Esophagus squamous epithelium (tissue), 5 donors: Measurements from ENCODE around the gene RALGPS1. TPM values are rescaled to one million over a fixed set of nuclear protein-coding genes. Genes with fewer than 3 reads are reported as not detected.
A peak's percentile ranks its signal among the peaks of the same experiment; 100 is the strongest.

Experiments used
- DNase-seq: peaks from one replicate; lab custom pipeline; 2025; lab: John Stamatoyannopoulos, UW
- H3K27ac ChIP-seq, 4 donors: fragments of 200-600 bp; sonication (generic); one replicate each; pipeline ENCODE4 v1.5.1; 2016 to 2019; ENCODE audit warnings: mild to moderate bottlenecking in 1 of 4
- H3K27me3 ChIP-seq, 4 donors: fragments of 200-600 bp; sonication (generic); 1 replicate in 3 of 4; 2 replicates in 1 of 4; pipeline versions ENCODE4 v1.5.1 to v1.6.0; 2017 to 2021; ENCODE audit warnings: antibody characterized with exemption in 1 of 4
- H3K36me3 ChIP-seq, 3 donors: fragments of 200-600 bp; sonication (generic); one replicate each; pipeline ENCODE4 v1.5.1; 2016 to 2019
- H3K4me1 ChIP-seq, 3 donors: fragments of 200-600 bp; sonication (generic); one replicate each; pipeline ENCODE4 v1.5.1; 2017 to 2019
- H3K4me3 ChIP-seq, 4 donors: fragments of 200-600 bp; sonication (generic); 1 replicate in 3 of 4; 2 replicates in 1 of 4; pipeline ENCODE4 v1.5.1; 2016 to 2019; ENCODE audit warnings: mild to moderate bottlenecking in 2 of 4, moderate library complexity in 1 of 4
- H3K9me3 ChIP-seq, 3 donors: fragments of 200-600 bp; sonication (generic); one replicate each; pipeline ENCODE4 v1.5.1; 2016 to 2019
- CTCF ChIP-seq, 6 experiments: fragments of 450-650 bp in 4 of 6; fragments of 200-600 bp in 2 of 6; sonication (generic) in 2 of 6; IDR thresholded peaks; one replicate each; pipeline ENCODE4 v1.5.1; 2016 to 2019; ENCODE audit warnings: antibody characterized with exemption in 6 of 6, mild to moderate bottlenecking in 4 of 6, moderate library complexity in 4 of 6
- POLR2A ChIP-seq, 4 donors: fragments of 450-650 bp; IDR thresholded peaks; one replicate each; pipeline ENCODE4 v1.6.1; 2017; ENCODE audit warnings: antibody characterized with exemption in 4 of 4, mild to moderate bottlenecking in 4 of 4, moderate library complexity in 3 of 4
- WGBS, 2 donors: methylation state at CpG; one replicate each; pipeline ENCODE4 v1.1.5; 2018; 5-methylcytosine and 5-hydroxymethylcytosine counted together
- intact Hi-C: fragments of 100-400 bp; cut with DNase I; formaldehyde crosslinking; loops from one replicate; pipeline ENCODE4 v1.15.0; 2022
- total RNA-seq, 4 donors: library from RNA; depleted of rRNA; stranded (reverse); fragments of >200 nt; gene quantifications; one replicate each; pipeline ENCODE4 v1.1.0, GENCODE V29; 2016
- donor health status: DM: yes; HTN: yes; CAD: no.

RALGPS1 gene
- total RNA-seq, 4 donors from 2014 or later = 3.0 to 16.4 (median 10.6) TPM

- Histone ChIP-seq H3K9me3 (no peaks in the 10 kb centered on the region), H3K27me3 (no peaks in the 10 kb centered on the region), H3K36me3 (no peaks in the 10 kb centered on the region), H3K4me1 (peaks cover 0 to 10% (median 0%) of the 10 kb centered on the region in 3 donors), H3K4me3 (no peak overlapping the region), H3K27ac (no peak overlapping the region)
- intact Hi-C loops = no loop called here
- WGBS, 2 donors = 82 to 96% methylated on average over 2 of the region's 2 CpGs
- no peak for DNase-seq
- TF ChIP-seq CTCF (IDR thresholded peaks at IDR 0.05) = no peak
- no peak for TF ChIP-seq POLR2A (IDR thresholded peaks at IDR 0.05)
Measured at GRCh38 chr9:127039492-127039891, 124.9 kb downstream of the RALGPS1 start.

- intact Hi-C loops = no loop called here
- Histone ChIP-seq H3K9me3 (no peaks in the 10 kb centered on the region), H3K36me3 (no peaks in the 10 kb centered on the region), H3K4me1 (peaks cover 12 to 22% (median 15%) of the 10 kb centered on the region in 3 donors), H3K4me3 (no peak overlapping the region), H3K27me3 (no peaks in the 10 kb centered on the region), H3K27ac (no peak overlapping the region)
- 97% methylated on average over 1 of the region's 1 CpG for WGBS, 2 donors
- TF ChIP-seq POLR2A (IDR thresholded peaks at IDR 0.05) (no peak), CTCF (IDR thresholded peaks at IDR 0.05) (no peak)
- DNase-seq = no peak
Measured at GRCh38 chr9:127045148-127045547, 130.6 kb downstream of the RALGPS1 start.

- Histone ChIP-seq H3K27me3 (no peaks in the 10 kb centered on the region), H3K9me3 (no peaks in the 10 kb centered on the region), H3K4me1 (peaks cover 12 to 33% (median 18%) of the 10 kb centered on the region in 3 donors), H3K36me3 (no peaks in the 10 kb centered on the region), H3K4me3 (no peak overlapping the region), H3K27ac (peak overlapping the region in 3 of 4 donors; percentile 57 to 72 (median 61))
- TF ChIP-seq CTCF (IDR thresholded peaks at IDR 0.05) = no peak
- intact Hi-C loops = no loop called here
- DNase-seq = no peak
- 96 to 98% methylated on average over 3 of the region's 3 CpGs for WGBS, 2 donors
Measured at GRCh38 chr9:127047971-127048370, 133.4 kb downstream of the RALGPS1 start.

- intact Hi-C loops = no loop called here
- no peaks in the 10 kb centered on the region for H3K36me3 ChIP-seq
- DNase-seq = no peak
- peak overlapping the region; percentile 25 to 72 (median 62) for H3K27ac ChIP-seq
- peak; percentile 16 to 76 (median 59) for TF ChIP-seq CTCF (IDR thresholded peaks at IDR 0.05)
- no peak for TF ChIP-seq POLR2A (IDR thresholded peaks at IDR 0.05)
- no peaks in the 10 kb centered on the region for H3K27me3 ChIP-seq
- peaks cover 12 to 44% (median 28%) of the 10 kb centered on the region in 3 donors for H3K4me1 ChIP-seq
- peak overlapping the region in 1 of 4 donors; percentile 24 for H3K4me3 ChIP-seq
- 26 to 34% methylated on average over 4 of the region's 4 CpGs for WGBS, 2 donors
- H3K9me3 ChIP-seq = no peaks in the 10 kb centered on the region
Measured at GRCh38 chr9:127049044-127049443, 134.5 kb downstream of the RALGPS1 start.

GRCh38 chr9:127049581-127049980 lies 135.0 kb downstream of the RALGPS1 start:
- no peaks in the 10 kb centered on the region for H3K36me3 ChIP-seq
- DNase-seq = no peak
- 69 to 80% methylated on average over 4 to 8 of the region's 8 CpGs for WGBS, 2 donors
- H3K27ac ChIP-seq = peak overlapping the region in 3 of 4 donors; percentile 61 to 72 (median 62)
- no peak overlapping the region for H3K4me3 ChIP-seq
- TF ChIP-seq POLR2A (IDR thresholded peaks at IDR 0.05) (no peak), CTCF (IDR thresholded peaks at IDR 0.05) (no peak)
- no peaks in the 10 kb centered on the region for H3K27me3 ChIP-seq
- no peaks in the 10 kb centered on the region for H3K9me3 ChIP-seq
- intact Hi-C loops = no loop called here
- H3K4me1 ChIP-seq = peaks cover 12 to 49% (median 30%) of the 10 kb centered on the region in 3 donors
